ENCODE data around the gene ADI1.

ADI1 gene

DNA sequence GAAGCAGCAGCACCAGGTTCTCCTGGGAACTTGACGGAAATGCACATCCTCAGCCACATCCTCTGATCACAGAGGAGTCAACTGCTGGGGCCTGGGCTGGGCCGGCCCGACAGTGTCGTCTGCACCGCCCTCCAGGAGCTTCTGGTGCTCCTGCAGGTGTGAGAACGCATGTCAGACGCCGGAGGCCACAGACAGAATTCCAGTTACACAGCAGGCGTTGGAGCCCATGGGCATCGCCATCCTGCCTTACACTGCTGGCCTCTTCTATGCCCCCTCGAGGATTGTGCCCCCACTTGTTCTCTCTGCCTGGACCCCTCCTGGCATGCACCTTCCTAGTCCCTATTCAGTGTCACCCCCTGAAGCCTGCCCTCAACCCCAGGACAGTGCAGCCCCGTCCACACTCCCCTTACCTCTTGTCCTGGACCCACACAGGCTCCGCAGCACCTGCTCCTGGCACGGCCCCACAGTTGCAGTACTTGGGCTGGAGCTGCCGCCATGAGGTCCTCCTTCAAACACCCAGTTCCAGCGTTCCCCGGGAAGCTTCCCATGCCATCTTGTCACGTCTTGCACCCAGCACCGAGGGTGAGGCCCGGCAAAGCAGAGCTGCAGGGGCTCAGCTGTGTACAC is 37.5 kb downstream of the ADI1 start:
- DNase-seq (ENCODE audit: low read depth in 1 of 2, low spot score in 1 of 2): no peak

DNA sequence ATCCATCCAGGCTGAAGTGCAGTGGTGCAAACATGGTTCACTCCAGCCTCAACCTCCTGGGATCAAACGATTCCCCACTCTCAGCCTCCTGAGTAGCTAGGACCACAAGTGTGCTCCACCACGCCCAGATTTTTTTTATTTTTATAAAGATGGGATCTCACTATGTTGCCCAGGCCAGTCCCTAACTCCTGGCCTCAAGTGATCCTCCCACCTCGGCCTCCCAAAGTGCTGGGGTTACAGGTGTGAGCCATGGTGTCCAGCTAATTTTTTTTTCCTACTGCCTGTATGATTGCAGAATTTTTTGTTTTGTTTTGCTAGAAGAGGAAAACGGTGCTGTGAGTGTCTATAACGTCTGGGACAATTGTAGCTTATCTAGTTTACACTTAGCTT is 38.3 kb downstream of the ADI1 start:
- no peak for DNase-seq (ENCODE audit: low read depth in 1 of 2, low spot score in 1 of 2)

DNA sequence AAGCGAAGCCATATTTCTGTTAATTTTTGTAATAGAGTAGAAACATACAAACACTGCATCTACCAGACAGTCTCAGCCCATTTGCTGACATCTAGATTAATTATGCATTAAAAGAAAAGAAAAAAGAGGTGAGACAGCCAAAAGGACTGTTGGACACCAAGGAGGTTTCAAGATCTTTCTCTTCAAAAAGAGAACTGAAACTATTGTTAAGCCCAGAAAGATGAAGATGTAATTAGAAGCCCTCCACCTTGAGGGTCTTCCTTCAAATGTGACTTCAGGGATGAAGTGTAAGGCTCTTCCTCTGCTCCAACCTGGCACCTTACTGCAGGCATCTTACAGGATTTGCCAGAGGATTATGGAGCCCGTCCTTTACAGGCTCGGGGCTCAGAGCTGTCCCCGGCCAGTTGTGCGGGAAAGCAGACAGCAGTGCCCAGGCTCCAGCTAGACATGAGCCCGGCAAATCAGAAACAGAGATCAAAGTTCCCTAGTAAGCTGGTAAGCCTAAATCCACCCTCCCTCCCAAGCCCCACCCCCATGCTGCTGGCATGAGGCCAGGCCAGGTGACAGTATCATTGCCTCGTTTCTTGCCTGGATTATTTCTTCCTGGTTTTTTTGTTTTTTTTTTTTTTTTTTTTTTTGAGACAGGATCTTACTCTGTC is 38.9 kb downstream of the ADI1 start:
- DNase-seq (ENCODE audit: low read depth in 1 of 2, low spot score in 1 of 2): no peak

DNA sequence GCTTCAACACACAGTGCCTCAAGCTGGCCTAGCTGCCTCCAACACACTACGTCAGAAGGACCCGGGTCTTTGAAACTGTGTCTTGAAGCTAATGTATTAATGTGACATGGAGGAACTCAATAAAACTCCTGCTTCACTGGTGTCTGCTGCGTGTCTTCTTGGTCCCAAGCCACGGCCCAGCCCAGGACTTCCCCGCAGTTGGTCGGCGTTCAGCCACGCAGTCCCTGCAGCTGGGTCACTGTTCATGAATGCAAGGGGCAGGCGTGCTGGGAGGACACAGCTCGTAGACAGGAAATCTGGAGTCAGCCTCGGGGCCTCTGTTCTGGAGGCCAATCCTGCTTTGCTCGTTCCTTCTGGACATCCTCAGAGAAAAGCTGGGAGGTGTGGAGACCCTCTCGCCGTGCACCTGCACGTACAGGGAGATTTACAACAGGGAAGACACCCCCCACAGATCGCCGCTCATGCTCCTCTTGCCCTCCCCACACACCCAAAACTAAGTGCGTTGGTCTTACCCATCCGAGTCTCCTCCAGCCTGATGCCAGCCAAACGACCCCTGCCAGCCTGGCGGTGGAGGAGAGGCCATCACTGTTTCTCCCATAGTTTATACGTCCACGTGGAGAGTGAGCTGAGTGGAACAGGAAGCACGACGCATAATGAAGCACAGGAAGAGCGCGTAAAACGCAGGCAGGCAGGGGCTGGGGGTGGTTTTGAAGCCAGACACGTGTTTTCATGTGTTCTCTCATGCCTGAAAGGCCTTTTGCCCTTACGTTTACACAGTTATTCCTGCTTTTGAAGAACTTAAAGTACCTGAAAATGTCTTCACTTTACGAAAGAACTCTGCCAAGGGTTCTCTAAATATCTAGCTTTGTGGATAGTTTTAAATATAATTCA is 39.7 kb downstream of the ADI1 start:
- no peak for DNase-seq (ENCODE audit: low read depth in 1 of 2, low spot score in 1 of 2)

DNA sequence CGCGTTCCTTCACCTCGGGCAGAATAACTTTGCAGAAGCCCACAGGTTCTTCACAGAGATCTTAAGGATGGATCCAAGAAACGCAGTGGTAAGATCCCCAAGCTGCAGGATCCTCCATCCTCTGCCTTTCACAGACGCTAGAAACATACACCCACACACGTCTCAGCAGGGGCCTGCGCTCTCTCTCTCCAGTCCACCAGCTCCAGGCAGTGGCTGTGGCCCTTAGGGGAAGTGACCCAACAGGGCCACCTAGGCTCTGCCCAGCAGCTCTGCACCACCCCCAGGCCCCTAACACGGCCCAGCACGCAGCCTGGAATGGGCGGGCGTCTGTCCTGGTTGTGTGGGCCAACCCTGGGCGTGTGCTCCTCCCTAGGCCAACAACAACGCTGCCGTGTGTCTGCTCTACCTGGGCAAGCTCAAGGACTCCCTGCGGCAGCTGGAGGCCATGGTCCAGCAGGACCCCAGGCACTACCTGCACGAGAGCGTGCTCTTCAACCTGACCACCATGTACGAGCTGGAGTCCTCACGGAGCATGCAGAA is 40.4 kb downstream of the ADI1 start:
- DNase-seq (ENCODE audit: low read depth in 1 of 2, low spot score in 1 of 2): no peak

DNA sequence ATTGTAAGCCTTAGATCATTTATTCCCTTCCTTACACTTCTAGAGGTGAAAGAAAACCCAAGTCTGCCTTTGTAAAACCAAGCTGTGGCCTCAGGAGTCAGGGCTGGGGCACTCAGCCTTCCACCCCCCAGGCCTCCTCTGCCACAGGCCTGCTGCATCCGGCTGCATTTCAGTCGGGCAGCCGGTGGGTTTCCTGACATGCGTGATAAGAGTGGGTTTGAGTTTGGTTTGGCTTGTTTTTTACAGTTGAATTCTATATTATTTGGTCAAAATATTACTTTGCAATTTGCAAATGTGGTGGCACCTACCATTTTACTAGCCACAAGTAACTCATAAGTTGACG is 42.4 kb downstream of the ADI1 start:
- DNase-seq (ENCODE audit: low read depth in 1 of 2, low spot score in 1 of 2): no peak

DNA sequence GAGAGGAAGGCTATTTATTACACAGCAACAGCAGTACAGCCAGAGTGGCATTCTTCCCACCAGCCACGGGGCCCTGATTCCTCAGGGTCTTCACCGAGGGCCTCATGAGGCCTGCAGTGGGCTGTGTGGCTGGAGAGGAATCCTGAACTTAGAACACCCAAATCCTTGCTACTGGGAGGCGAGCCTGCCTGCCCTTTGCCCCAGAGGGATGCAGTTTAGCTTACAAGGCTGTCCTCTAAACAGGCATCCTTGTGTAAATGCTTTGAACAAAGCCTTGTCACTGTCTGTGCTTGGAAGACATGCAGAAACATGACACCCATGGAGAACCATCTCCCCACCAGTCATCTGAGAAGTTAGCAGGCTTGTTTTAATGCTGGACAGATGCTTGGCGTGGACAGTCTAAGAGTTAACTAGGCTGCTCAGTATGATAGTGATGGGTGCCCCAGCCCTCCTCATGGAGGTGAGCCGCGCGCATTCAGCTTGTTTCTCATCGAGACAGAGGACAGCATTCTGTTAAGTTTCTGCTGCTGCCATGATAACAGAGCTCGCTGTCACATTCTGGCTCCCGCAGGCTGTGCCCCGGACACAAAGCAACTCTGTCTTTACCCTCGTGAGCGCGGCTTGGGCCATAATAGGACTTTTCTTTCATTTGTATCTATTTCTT is 42.9 kb downstream of the ADI1 start:
- no peak for DNase-seq (ENCODE audit: low read depth in 1 of 2, low spot score in 1 of 2)

DNA sequence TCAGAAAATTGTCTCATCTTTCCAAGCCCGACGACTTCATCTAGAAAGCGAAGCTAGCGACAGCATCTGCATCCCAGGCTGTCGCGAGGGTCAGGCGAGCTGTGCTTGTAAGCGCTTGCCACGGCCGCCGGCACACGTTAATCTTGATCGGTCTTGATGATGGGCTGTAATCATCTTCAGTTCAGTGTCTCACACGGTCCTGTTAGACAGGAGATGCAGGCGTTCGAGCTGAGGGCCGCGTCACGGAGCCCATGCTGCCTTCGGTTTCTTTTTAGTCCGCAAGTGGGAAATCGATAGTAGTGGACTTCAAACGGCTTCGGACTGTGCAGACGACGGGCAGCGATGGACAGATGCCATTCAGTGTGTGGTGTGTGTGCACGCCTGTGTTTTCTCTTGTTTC is 43.6 kb downstream of the ADI1 start:
- no peak for DNase-seq (ENCODE audit: low read depth in 1 of 2, low spot score in 1 of 2)

DNA sequence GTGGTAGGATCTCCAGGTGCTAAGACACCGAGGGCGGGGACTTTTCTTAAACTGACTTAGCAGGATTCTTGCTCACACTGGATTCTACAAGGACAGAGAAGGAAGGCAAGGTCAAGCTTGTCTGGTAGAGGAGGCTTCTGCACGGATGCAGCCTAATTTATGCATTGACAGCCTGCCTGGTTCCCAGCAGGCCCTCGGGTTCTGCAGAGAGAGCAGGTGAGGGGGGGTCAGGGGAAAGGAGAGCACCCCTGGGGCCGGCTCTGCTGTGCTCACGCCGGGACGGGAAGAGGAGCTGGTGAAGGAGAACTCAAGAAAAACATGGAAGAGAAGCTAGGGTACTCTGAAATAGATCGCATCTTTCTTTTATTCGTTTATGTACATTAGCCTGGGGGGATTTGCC is 46.4 kb downstream of the ADI1 start:
- DNase-seq (ENCODE audit: low read depth in 1 of 2, low spot score in 1 of 2): no peak

DNA sequence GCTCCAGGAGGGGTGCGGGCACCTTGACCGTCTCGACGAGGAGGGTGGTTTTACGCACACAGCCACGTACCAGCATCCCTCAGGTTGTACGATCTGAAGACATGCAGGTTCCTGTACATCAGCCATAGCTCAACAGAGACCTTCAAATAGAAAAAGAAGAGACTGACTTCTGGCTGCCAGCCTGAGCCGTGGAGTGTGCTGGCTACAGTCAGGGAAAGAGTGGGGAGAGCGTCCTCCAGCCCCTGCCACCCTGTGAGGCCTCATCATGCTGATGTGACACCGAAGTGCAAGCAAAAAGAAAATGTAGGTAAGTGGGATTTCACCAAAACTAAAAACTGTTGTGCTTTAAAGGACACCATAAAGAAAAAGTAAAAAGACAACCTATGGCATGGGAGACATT is 47.0 kb downstream of the ADI1 start:
- DNase-seq (ENCODE audit: low read depth in 1 of 2, low spot score in 1 of 2): no peak

DNA sequence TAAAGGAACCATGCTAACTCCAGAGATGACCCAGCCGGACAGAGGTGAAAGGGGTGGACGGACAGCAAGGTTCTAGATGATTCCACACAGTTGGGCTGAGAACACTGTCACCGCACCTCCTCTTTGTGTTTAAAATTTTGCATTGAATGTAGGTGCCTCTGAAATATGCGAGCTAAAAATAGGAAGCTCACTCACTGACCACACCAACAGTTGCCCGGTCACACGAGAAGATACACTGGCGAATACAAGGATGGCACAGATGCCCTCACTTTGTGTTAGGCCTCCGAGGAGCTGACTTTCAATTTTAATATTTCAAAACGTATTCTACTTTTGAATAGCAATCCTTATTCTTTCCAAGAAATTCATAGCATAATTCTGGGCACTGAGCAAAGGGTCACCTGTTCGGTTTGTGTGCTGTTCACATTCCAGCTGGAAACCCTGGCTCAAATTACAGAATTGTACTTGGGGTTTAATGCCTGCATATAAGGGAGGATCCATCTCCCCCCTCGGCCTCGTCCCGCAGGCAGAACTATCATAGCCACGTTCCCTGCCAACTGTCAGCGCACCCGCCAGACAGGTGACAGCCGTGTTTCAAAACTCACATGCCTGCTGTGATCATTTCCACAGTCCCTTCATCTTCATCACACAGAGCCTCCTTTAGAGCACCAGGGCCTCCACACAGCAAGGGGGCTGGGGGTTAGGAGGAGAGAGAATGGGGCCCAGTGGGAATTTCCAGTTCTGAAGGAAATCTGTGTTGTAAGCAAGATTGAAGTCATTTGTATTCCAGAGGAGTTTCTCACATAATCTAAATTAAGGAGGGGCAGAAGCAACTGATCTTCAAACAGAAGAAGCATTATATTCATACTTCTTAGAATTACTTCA is 48.2 kb downstream of the ADI1 start:
- DNase-seq (ENCODE audit: low read depth in 1 of 2, low spot score in 1 of 2): no peak

DNA sequence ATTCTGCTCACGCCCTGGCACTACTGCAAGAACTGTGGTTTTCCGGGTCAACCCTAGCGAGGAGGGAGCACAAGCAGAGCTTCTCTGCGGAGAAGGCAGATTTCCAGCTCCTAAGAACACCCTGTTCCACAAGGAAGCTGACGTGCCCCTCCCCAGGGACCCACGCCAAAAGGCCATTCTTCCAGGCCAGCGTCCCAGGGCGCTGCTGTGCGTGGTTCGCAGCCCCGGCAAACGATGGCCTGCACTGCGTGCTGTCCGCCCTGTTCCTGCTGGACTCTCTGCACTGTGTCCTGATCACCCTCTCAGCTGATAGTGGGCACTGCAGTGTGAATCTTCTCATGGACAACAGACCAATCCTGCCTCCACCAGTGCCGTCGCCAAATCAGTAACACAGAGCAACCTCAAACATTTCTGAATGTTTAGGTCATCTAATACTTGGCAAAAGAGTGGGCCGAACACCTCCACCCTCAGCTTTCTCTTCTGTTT is 49.1 kb downstream of the ADI1 start:
- DNase-seq (ENCODE audit: low read depth in 1 of 2, low spot score in 1 of 2): no peak

DNA sequence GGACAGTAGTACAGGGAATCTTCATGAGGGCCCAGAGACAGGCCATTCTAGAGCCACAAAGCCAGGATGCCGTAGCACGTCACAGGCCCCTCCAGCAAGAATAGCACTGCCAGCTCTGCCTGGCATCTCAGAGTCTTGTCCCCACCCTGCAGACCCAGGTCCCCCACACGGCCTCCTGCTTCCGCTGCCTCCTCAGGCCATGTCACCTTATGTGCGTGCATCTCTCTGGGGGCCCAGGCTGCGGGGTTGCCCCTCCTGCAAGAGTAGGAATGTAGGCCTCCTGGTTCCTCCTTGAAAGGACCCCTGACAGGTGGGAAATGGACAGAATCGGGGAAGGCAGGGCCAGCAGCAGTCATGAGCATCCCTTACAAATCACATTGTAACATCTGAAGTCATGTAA is 49.8 kb downstream of the ADI1 start:
- no peak for DNase-seq (ENCODE audit: low read depth in 1 of 2, low spot score in 1 of 2)

DNA sequence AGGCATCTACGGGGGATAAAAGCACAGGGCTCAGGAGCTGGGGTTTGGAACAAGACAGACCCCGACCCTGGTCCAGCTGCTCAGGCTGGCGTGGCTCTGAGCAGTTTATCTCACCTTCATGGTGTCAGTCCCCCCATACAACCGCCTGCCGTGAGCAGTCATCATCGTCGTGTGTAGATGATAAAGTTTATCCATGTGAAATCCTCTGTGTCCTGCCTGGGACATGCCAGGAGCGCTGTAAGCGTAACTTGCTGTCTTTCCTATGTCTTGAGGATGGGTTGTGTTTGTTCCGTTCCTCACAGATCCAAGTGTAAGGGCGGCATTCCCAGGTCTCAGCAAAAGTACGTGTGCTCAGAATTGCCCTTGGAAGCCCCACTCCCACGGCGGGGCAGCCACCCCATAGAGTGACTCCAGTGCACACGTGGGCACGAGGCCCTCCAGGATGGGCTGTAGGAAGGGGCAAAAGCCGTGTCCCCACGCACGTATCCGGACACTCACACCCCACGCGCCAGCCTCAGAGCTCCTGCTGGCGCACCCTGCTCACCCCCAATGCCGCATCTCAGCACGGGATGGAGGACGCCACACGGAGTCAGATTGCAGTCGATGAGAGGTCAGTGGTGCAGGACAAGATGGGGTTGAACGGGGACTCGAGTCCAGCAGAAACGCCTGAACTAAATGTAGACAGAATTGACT is 50.9 kb downstream of the ADI1 start:
- DNase-seq (ENCODE audit: low read depth in 1 of 2, low spot score in 1 of 2): no peak

DNA sequence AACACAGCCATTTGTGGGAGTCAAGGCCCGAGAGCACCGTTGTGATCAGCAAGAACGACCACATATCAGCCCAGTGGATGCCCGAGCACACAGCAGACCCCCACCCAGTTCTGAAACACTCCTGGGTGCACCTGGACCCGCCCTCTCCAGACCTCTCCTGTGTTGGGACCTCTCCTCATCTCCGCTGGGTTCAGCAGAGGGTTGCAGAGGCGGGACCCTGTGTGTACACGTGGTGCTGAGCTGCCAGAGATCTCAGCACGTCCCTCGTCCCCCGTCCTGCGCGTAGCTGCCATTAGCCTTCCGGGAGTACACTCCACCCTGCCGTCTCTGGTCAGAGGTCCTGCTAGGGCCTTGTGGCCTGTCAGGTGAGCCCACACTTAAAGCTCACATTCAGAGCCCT is 51.7 kb downstream of the ADI1 start:
- no peak for DNase-seq (ENCODE audit: low read depth in 1 of 2, low spot score in 1 of 2)

DNA sequence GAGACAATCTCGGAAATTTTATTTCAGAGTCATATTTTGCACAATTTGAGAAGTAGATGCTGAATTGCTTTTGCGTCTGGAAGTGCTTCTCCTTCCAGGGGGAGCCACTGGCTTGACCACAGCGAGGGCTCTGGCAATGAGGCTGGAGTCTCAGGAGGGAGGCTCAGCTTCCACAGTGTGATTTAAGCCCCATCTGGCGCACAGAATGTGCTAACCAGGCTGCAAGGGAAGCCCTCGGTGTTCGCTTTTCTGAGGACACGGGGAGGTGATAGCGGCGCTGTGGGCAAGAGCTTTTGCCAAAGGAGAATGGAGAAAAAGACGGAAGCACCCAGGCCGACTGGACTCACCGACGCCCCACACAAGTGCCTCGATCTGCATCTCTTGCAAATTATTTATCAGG is 52.4 kb downstream of the ADI1 start:
- no peak for DNase-seq (ENCODE audit: low read depth in 1 of 2, low spot score in 1 of 2)

DNA sequence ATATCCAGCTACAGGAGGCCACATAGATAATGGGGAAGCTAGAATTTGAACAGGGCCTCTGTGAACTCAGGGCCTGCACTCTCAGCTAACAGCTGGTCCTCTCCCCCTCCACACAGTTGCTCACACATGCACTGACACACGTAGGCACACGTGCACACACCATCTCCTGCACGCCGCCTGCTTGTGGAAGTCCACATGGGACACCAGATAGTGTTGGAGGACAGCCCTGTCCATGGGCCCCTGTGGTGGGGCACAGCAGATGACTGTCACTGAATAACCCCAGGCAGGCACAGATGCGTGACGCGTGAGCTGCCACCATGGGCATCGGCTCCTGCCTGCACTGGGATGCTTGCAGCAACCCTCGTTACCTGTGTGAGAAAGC is 52.9 kb downstream of the ADI1 start:
- no peak for DNase-seq (ENCODE audit: low read depth in 1 of 2, low spot score in 1 of 2)

DNA sequence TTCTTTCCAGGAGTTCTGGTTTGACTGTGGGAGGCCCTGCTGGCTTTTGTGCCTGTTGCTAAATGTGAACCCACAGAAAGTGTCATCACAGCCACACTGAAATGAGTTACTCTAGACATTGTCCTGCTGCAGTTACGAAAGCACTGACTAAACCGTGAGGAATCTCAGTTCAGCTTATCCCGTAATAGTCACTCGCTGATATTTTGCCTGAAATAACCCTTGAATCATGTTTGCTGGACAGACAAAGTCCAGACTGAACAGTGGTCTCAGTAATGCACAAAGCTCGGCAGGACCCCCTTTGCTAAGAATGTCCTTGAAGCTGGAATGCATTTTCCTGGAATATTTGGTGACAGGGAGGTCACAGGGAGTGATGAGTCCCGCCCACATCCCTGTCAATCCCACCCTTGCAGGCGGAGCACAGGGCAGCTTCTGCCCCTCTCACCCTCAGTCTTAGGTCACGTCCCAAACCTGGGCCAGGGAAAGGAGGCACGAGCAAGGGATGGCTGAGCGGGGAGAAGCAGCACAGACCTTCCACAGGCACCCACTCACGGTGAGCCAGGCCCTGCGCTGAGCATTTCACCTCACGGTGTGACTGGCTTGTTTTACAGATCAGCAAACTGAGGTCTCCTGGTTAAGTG is 53.4 kb downstream of the ADI1 start:
- DNase-seq (ENCODE audit: low read depth in 1 of 2, low spot score in 1 of 2): no peak

DNA sequence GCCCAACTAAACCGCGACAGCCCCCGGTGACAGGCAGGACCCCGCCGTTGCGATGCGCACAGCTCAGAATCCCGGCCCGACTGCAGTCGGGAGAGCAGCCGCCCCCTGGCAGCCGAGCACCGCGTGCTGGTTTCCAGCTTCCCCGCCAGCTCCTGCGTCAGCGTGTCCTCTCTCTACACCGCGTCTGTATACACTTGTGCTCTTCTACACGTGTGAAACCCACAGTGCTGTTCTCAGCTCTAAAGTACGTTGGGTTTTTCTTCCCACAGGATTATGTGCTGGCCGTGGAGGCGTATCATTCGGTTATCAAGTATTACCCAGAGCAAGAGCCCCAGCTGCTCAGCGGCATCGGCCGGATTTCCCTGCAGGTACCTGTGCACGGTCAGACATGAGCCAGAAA is 54.0 kb downstream of the ADI1 start:
- DNase-seq (ENCODE audit: low read depth in 1 of 2, low spot score in 1 of 2): no peak

Data from activated CD4-positive, alpha-beta T cell treated with anti-CD3 and anti-CD28 coated beads, Interleukin-2, amount 50 U/mL, for 24 hours (primary cell).